ENCODE measurements around the gene BARD1. TPM values are rescaled to one million over a fixed set of nuclear protein-coding genes. Genes with fewer than 3 reads are reported as not detected.

The BARD1 gene
- total and polyA plus RNA-seq, 2 of the 13 experiments (the other 11 are each of a cell fraction or from before 2014, with no cell fraction given) = 5.3 to 30.4 TPM

DNA sequence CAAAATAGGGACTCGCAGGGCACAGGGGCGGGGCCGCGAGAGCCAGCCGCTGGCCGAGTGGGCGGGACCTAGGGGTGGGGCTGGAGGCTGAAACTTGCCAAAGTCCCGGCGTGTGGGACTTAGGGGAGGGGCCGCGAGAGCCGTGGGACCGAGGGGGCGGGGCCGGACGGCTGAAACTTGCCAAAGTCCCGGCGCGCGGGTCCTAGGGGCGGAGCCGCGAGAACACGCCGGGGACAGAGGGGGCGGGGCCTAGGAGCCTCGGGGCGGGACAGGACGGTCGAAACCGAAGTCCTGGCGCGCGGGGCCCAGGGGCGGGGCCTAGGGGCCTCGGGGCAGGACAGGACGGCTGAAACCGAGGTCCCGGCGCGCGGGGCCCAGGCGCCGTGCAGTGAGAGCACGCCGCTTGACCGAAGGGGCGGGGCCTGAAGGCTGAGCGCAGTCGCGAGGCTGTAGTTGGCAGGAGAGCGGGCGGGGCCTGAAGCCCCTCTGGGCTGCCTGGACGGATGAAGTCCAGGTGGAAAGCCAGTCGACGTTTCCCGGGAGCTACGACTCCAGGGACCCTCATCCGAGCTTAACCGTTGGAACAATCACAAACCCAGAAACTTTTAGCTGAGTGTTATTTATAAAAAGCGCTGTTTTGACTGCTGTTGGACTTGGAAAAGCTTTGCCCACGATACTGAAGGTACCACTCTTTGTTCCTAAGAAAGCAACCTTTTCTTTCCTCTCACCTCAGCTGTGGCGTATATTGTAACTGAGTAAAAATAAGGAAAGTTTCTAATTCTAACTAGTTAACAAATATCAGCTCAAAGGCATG lies 475 bp upstream of the BARD1 start (continued):
- TF ChIP-seq ZNF672 (CRISPR knock-in tag; IDR thresholded peaks at IDR 0.05) (no peak), LCORL (IDR thresholded peaks at IDR 0.05) (no peak), LCORL (CRISPR knock-in tag; IDR thresholded peaks at IDR 0.05) (peak; percentile 92), ZNF337 (CRISPR knock-in tag; IDR thresholded peaks at IDR 0.05; ENCODE audit: borderline replicate concordance, low read depth) (no peak), FLYWCH1 (CRISPR knock-in tag; IDR thresholded peaks at IDR 0.05) (no peak), HNRNPH1 (optimal IDR thresholded peaks at IDR 0.05; ENCODE audit: low read depth, low read length) (no peak), RBM39 (IDR thresholded peaks at IDR 0.05; ENCODE audit: low read depth, low read length, poor library complexity, severe bottlenecking) (no peak), SALL2 (CRISPR knock-in tag; IDR thresholded peaks at IDR 0.05) (no peak), ZNF20 (CRISPR knock-in tag; IDR thresholded peaks at IDR 0.05) (peak; percentile 77), ZFAT (CRISPR knock-in tag; conservative IDR thresholded peaks at IDR 0.05) (no peak), ATF7 (IDR thresholded peaks at IDR 0.05) (no peak), ATF7 (CRISPR knock-in tag; IDR thresholded peaks at IDR 0.05) (no peak), ZNF629 (CRISPR knock-in tag; conservative IDR thresholded peaks at IDR 0.05) (0 out of 2 replicates have a peak, but pooled peaks have one; percentile 23), CC2D1A (CRISPR knock-in tag; IDR thresholded peaks at IDR 0.05) (no peak), TEAD2 (CRISPR knock-in tag; IDR thresholded peaks at IDR 0.05) (no peak), SP140L (CRISPR knock-in tag; IDR thresholded peaks at IDR 0.05; ENCODE audit: borderline replicate concordance) (peak; percentile 92; the same call in 1 of the 2 replicates)
- TF ChIP-seq, protein P1, sequence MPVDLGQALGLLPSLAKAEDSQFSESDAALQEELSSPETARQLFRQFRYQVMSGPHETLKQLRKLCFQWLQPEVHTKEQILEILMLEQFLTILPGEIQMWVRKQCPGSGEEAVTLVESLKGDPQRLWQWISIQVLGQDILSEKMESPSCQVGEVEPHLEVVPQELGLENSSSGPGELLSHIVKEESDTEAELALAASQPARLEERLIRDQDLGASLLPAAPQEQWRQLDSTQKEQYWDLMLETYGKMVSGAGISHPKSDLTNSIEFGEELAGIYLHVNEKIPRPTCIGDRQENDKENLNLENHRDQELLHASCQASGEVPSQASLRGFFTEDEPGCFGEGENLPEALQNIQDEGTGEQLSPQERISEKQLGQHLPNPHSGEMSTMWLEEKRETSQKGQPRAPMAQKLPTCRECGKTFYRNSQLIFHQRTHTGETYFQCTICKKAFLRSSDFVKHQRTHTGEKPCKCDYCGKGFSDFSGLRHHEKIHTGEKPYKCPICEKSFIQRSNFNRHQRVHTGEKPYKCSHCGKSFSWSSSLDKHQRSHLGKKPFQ (CRISPR knock-in tag; IDR thresholded peaks at IDR 0.05; ENCODE audit: insufficient replicate concordance) = no peak
- TF ChIP-seq, protein P2, sequence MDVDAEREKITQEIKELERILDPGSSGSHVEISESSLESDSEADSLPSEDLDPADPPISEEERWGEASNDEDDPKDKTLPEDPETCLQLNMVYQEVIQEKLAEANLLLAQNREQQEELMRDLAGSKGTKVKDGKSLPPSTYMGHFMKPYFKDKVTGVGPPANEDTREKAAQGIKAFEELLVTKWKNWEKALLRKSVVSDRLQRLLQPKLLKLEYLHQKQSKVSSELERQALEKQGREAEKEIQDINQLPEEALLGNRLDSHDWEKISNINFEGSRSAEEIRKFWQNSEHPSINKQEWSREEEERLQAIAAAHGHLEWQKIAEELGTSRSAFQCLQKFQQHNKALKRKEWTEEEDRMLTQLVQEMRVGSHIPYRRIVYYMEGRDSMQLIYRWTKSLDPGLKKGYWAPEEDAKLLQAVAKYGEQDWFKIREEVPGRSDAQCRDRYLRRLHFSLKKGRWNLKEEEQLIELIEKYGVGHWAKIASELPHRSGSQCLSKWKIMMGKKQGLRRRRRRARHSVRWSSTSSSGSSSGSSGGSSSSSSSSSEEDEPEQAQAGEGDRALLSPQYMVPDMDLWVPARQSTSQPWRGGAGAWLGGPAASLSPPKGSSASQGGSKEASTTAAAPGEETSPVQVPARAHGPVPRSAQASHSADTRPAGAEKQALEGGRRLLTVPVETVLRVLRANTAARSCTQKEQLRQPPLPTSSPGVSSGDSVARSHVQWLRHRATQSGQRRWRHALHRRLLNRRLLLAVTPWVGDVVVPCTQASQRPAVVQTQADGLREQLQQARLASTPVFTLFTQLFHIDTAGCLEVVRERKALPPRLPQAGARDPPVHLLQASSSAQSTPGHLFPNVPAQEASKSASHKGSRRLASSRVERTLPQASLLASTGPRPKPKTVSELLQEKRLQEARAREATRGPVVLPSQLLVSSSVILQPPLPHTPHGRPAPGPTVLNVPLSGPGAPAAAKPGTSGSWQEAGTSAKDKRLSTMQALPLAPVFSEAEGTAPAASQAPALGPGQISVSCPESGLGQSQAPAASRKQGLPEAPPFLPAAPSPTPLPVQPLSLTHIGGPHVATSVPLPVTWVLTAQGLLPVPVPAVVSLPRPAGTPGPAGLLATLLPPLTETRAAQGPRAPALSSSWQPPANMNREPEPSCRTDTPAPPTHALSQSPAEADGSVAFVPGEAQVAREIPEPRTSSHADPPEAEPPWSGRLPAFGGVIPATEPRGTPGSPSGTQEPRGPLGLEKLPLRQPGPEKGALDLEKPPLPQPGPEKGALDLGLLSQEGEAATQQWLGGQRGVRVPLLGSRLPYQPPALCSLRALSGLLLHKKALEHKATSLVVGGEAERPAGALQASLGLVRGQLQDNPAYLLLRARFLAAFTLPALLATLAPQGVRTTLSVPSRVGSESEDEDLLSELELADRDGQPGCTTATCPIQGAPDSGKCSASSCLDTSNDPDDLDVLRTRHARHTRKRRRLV (CRISPR knock-in tag; IDR thresholded peaks at IDR 0.05) = 0 out of 2 replicates have a peak, but pooled peaks have one; percentile 52
- TF ChIP-seq, protein P3, sequence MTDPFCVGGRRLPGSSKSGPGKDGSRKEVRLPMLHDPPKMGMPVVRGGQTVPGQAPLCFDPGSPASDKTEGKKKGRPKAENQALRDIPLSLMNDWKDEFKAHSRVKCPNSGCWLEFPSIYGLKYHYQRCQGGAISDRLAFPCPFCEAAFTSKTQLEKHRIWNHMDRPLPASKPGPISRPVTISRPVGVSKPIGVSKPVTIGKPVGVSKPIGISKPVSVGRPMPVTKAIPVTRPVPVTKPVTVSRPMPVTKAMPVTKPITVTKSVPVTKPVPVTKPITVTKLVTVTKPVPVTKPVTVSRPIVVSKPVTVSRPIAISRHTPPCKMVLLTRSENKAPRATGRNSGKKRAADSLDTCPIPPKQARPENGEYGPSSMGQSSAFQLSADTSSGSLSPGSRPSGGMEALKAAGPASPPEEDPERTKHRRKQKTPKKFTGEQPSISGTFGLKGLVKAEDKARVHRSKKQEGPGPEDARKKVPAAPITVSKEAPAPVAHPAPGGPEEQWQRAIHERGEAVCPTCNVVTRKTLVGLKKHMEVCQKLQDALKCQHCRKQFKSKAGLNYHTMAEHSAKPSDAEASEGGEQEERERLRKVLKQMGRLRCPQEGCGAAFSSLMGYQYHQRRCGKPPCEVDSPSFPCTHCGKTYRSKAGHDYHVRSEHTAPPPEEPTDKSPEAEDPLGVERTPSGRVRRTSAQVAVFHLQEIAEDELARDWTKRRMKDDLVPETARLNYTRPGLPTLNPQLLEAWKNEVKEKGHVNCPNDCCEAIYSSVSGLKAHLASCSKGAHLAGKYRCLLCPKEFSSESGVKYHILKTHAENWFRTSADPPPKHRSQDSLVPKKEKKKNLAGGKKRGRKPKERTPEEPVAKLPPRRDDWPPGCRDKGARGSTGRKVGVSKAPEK (CRISPR knock-in tag; IDR thresholded peaks at IDR 0.05; ENCODE audit: borderline replicate concordance) = no peak
